Measurements from ENCODE around the gene HAUS1. TPM values are rescaled to one million over a fixed set of nuclear protein-coding genes. Genes with fewer than 3 reads are reported as not detected.
"Not testable (repeated sequence)": the region's sequence is repeated elsewhere in the genome, so short reads cannot be mapped to it uniquely, and the experiment has no call there.

Gene HAUS1
- total RNA-seq, 1 experiment from 2014 or later = 58.7 TPM

- Mint-ChIP-seq H3K4me1 (no peaks in the 10 kb centered on the region), H3K36me3 (peaks cover 53% of the 10 kb centered on the region), H3K27ac (no peak overlapping the region), H3K4me3 (no peak overlapping the region), H3K9me3 (no peaks in the 10 kb centered on the region), H3K27me3 (ENCODE audit: low read depth) (no peaks in the 10 kb centered on the region)
- DNase-seq (ENCODE audit: low spot score) = no peak
- ATAC-seq = no peak
- ChIA-PET CTCF (no interaction called here), POLR2A (no interaction called here)
- TF ChIP-seq TEAD1 (CRISPR knock-in tag; IDR thresholded peaks at IDR 0.05) (no peak), IRF1 (CRISPR knock-in tag; IDR thresholded peaks at IDR 0.05) (no peak), PRRX2 (CRISPR knock-in tag; IDR thresholded peaks at IDR 0.05) (no peak), OVOL2 (CRISPR knock-in tag; IDR thresholded peaks at IDR 0.05; ENCODE audit: borderline replicate concordance) (no peak), ZNF232 (CRISPR knock-in tag; IDR thresholded peaks at IDR 0.05) (no peak), MYBL2 (CRISPR knock-in tag; IDR thresholded peaks at IDR 0.05) (no peak), ZNF396 (CRISPR knock-in tag; IDR thresholded peaks at IDR 0.05; ENCODE audit: borderline replicate concordance) (no peak)
- TF ChIP-seq, protein P1, sequence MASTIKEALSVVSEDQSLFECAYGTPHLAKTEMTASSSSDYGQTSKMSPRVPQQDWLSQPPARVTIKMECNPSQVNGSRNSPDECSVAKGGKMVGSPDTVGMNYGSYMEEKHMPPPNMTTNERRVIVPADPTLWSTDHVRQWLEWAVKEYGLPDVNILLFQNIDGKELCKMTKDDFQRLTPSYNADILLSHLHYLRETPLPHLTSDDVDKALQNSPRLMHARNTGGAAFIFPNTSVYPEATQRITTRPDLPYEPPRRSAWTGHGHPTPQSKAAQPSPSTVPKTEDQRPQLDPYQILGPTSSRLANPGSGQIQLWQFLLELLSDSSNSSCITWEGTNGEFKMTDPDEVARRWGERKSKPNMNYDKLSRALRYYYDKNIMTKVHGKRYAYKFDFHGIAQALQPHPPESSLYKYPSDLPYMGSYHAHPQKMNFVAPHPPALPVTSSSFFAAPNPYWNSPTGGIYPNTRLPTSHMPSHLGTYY (CRISPR knock-in tag; IDR thresholded peaks at IDR 0.05) = no peak
- TF ChIP-seq, protein P2, sequence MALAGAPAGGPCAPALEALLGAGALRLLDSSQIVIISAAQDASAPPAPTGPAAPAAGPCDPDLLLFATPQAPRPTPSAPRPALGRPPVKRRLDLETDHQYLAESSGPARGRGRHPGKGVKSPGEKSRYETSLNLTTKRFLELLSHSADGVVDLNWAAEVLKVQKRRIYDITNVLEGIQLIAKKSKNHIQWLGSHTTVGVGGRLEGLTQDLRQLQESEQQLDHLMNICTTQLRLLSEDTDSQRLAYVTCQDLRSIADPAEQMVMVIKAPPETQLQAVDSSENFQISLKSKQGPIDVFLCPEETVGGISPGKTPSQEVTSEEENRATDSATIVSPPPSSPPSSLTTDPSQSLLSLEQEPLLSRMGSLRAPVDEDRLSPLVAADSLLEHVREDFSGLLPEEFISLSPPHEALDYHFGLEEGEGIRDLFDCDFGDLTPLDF (CRISPR knock-in tag; IDR thresholded peaks at IDR 0.05) = no peak
These were observed 24.0 kb upstream of the HAUS1 start for GRCh38 chr18:46080156-46080555.

- H3K27me3 Mint-ChIP-seq (ENCODE audit: low read depth) = no peaks in the 10 kb centered on the region
- no peak for TF ChIP-seq NFATC4 (CRISPR knock-in tag; IDR thresholded peaks at IDR 0.05)
- no peak for TF ChIP-seq ZNF317 (CRISPR knock-in tag; IDR thresholded peaks at IDR 0.05; ENCODE audit: borderline replicate concordance, low read depth)
- TF ChIP-seq ZBTB43 (CRISPR knock-in tag; IDR thresholded peaks at IDR 0.05) = no peak
- CTCF ChIA-PET = interaction anchor here (2.2 kb wide), 1 partner anchor 11 kb away, joined by 15 read pairs; no protein-coding TSS in a partner anchor
- no peaks in the 10 kb centered on the region for H3K4me1 Mint-ChIP-seq
- DNase-seq (ENCODE audit: low spot score) (no peak), ATAC-seq (no peak)
- no peak overlapping the region for H3K27ac Mint-ChIP-seq
- POLR2A ChIA-PET = no interaction called here
- H3K9me3 Mint-ChIP-seq = no peaks in the 10 kb centered on the region
- H3K36me3 Mint-ChIP-seq = peaks cover 87% of the 10 kb centered on the region
- no peak overlapping the region for H3K4me3 Mint-ChIP-seq
These were observed 19.8 kb upstream of the HAUS1 start for GRCh38 chr18:46084431-46084830.

DNA sequence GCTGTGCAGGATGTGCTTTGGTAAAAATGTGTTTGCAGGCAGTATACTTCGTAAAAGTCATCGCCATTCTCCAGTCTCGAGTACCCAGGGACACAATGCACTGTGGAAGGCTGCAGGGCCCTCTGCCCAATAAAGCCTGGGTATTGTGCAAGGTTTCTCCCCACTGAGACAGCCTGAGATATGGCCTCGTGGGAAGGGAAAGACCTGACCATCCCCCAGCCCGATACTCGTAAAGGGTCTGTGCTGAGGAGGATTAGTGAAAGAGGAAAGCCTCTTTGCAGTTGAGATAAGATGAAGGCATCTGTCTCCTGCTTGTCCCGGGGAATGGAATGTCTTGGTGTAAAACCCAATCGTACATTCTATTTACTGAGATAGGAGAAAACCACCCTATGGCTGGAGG is 15.7 kb upstream of the HAUS1 start:
- DNase-seq (ENCODE audit: low spot score); H3K4me1 Mint-ChIP-seq; CTCF ChIA-PET; H3K9me3 Mint-ChIP-seq; ATAC-seq; POLR2A ChIA-PET; H3K27ac Mint-ChIP-seq; H3K27me3 Mint-ChIP-seq (ENCODE audit: low read depth); H3K4me3 Mint-ChIP-seq: not testable (repeated sequence)
- H3K36me3 Mint-ChIP-seq = peaks cover 96% of the 10 kb centered on the region

DNA sequence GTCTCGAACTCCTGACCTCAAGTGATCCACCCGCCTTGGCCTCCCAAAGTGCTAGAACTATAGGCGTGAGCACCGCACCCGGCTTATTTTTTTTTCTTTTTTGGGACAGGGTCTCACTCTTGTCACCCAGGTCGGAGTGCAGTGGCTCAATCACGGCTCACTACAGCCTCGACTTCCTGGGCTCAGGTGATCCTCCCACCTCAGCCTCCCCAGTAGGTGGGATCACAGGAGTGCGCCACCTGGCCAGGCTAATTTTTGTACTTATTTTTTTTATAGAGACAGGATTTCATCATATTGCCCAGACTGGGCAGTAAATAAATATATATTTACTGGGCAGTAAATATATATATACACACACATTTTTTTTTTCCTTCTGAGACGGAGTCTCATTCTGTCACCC is 8.7 kb upstream of the HAUS1 start:
- H3K27ac Mint-ChIP-seq = no peak overlapping the region
- H3K9me3 Mint-ChIP-seq = no peaks in the 10 kb centered on the region
- peaks cover 56% of the 10 kb centered on the region for H3K36me3 Mint-ChIP-seq
- peak overlapping the region; percentile 34; the same call in 1 of the 2 replicates for H3K4me3 Mint-ChIP-seq
- ChIA-PET POLR2A (interaction anchor here (1.4 kb wide), 1 partner anchor 22 kb away, joined by 3 read pairs; no protein-coding TSS in a partner anchor), CTCF (no interaction called here)
- ATAC-seq (no peak), DNase-seq (ENCODE audit: low spot score) (no peak)
- H3K27me3 Mint-ChIP-seq (ENCODE audit: low read depth) = no peaks in the 10 kb centered on the region
- peaks cover 21% of the 10 kb centered on the region for H3K4me1 Mint-ChIP-seq
- TF ChIP-seq CBFB (CRISPR knock-in tag; IDR thresholded peaks at IDR 0.05; ENCODE audit: low read depth) (no peak), STAT6 (CRISPR knock-in tag; conservative IDR thresholded peaks at IDR 0.05; ENCODE audit: low read depth) (no peak), NR3C1 (CRISPR knock-in tag; conservative IDR thresholded peaks at IDR 0.05; ENCODE audit: low read depth) (no peak), ZNF317 (CRISPR knock-in tag; IDR thresholded peaks at IDR 0.05; ENCODE audit: borderline replicate concordance, low read depth) (no peak), SMAD3 (CRISPR knock-in tag; IDR thresholded peaks at IDR 0.05; ENCODE audit: borderline replicate concordance) (no peak), ZNF671 (CRISPR knock-in tag; IDR thresholded peaks at IDR 0.05) (no peak), RELA (CRISPR knock-in tag; IDR thresholded peaks at IDR 0.05; ENCODE audit: borderline replicate concordance) (no peak), KAT7 (CRISPR knock-in tag; IDR thresholded peaks at IDR 0.05; ENCODE audit: borderline replicate concordance) (no peak)
- TF ChIP-seq, protein P3, sequence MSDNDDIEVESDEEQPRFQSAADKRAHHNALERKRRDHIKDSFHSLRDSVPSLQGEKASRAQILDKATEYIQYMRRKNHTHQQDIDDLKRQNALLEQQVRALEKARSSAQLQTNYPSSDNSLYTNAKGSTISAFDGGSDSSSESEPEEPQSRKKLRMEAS (CRISPR knock-in tag; IDR thresholded peaks at IDR 0.05) = no peak
- TF ChIP-seq, protein P4, sequence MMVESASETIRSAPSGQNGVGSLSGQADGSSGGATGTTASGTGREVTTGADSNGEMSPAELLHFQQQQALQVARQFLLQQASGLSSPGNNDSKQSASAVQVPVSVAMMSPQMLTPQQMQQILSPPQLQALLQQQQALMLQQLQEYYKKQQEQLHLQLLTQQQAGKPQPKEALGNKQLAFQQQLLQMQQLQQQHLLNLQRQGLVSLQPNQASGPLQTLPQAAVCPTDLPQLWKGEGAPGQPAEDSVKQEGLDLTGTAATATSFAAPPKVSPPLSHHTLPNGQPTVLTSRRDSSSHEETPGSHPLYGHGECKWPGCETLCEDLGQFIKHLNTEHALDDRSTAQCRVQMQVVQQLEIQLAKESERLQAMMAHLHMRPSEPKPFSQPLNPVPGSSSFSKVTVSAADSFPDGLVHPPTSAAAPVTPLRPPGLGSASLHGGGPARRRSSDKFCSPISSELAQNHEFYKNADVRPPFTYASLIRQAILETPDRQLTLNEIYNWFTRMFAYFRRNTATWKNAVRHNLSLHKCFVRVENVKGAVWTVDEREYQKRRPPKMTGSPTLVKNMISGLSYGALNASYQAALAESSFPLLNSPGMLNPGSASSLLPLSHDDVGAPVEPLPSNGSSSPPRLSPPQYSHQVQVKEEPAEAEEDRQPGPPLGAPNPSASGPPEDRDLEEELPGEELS (CRISPR knock-in tag; IDR thresholded peaks at IDR 0.05) = no peak

Measured in WTC11 (cell line).